ENCODE measurements around the gene NKX3-2.

The NKX3-2 gene

DNA sequence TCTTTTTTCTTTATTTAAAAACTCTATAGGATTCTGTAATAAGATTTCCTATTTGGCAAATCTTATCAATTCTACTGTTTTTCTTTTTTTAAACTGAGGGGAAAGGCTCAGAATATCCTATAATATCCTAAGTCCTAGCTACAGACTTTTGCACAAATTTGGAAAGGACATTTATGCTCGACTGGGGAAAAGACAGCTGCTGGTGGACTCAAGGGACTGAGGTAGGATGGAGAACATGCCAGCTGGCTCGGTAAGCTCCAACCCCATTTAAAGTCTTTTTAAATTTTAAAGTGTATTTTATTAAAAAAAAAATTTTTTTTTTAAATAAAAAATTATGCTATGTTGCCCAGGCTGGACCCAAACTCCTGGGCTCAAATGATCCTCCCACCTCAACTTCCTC, 46.5 kb upstream of the NKX3-2 start (continued):
- TF ChIP-seq, protein P1, sequence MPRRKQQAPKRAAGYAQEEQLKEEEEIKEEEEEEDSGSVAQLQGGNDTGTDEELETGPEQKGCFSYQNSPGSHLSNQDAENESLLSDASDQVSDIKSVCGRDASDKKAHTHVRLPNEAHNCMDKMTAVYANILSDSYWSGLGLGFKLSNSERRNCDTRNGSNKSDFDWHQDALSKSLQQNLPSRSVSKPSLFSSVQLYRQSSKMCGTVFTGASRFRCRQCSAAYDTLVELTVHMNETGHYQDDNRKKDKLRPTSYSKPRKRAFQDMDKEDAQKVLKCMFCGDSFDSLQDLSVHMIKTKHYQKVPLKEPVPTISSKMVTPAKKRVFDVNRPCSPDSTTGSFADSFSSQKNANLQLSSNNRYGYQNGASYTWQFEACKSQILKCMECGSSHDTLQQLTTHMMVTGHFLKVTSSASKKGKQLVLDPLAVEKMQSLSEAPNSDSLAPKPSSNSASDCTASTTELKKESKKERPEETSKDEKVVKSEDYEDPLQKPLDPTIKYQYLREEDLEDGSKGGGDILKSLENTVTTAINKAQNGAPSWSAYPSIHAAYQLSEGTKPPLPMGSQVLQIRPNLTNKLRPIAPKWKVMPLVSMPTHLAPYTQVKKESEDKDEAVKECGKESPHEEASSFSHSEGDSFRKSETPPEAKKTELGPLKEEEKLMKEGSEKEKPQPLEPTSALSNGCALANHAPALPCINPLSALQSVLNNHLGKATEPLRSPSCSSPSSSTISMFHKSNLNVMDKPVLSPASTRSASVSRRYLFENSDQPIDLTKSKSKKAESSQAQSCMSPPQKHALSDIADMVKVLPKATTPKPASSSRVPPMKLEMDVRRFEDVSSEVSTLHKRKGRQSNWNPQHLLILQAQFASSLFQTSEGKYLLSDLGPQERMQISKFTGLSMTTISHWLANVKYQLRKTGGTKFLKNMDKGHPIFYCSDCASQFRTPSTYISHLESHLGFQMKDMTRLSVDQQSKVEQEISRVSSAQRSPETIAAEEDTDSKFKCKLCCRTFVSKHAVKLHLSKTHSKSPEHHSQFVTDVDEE (CRISPR knock-in tag; IDR thresholded peaks at IDR 0.05) = no peak
- TF ChIP-seq GLIS3 (CRISPR knock-in tag; IDR thresholded peaks at IDR 0.05) = no peak
- TF ChIP-seq RARB (CRISPR knock-in tag; IDR thresholded peaks at IDR 0.05) = no peak
- no peak for TF ChIP-seq CSDC2 (CRISPR knock-in tag; IDR thresholded peaks at IDR 0.05)

DNA sequence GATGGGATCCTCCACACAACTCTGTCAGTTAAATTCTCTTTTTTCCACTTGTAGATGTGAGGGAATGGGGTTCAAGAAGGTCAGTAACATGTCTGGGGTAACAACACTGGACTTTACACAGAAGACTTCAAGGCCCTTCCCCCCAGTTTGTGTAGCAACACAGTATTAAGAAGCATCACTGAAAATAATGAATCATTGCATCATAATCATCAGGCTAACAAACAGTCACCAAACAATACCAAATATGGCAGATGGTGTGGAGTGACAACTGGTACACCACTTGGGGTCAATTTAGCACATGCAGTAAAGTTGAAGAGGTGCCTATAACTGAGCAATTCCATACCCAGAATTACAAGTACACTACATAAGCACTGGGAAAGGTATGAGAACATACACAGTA, 44.6 kb upstream of the NKX3-2 start:
- TF ChIP-seq CSDC2 (CRISPR knock-in tag; IDR thresholded peaks at IDR 0.05) (no peak), BACH2 (CRISPR knock-in tag; IDR thresholded peaks at IDR 0.05; ENCODE audit: borderline replicate concordance) (no peak), ZNF565 (CRISPR knock-in tag; conservative IDR thresholded peaks at IDR 0.05; ENCODE audit: low read depth) (no peak), ESRRG (CRISPR knock-in tag; IDR thresholded peaks at IDR 0.05) (no peak), ZNF70 (CRISPR knock-in tag; IDR thresholded peaks at IDR 0.05) (no peak), ZNF8 (CRISPR knock-in tag; IDR thresholded peaks at IDR 0.05) (no peak), ZFP3 (CRISPR knock-in tag; IDR thresholded peaks at IDR 0.05) (no peak), TCF4 (CRISPR knock-in tag; IDR thresholded peaks at IDR 0.05; ENCODE audit: borderline replicate concordance) (no peak), GLIS3 (CRISPR knock-in tag; IDR thresholded peaks at IDR 0.05) (no peak), RARB (CRISPR knock-in tag; IDR thresholded peaks at IDR 0.05) (no peak), PPARA (CRISPR knock-in tag; IDR thresholded peaks at IDR 0.05; ENCODE audit: borderline replicate concordance) (no peak), SNAI2 (CRISPR knock-in tag; IDR thresholded peaks at IDR 0.05) (no peak)
- TF ChIP-seq, protein P2, sequence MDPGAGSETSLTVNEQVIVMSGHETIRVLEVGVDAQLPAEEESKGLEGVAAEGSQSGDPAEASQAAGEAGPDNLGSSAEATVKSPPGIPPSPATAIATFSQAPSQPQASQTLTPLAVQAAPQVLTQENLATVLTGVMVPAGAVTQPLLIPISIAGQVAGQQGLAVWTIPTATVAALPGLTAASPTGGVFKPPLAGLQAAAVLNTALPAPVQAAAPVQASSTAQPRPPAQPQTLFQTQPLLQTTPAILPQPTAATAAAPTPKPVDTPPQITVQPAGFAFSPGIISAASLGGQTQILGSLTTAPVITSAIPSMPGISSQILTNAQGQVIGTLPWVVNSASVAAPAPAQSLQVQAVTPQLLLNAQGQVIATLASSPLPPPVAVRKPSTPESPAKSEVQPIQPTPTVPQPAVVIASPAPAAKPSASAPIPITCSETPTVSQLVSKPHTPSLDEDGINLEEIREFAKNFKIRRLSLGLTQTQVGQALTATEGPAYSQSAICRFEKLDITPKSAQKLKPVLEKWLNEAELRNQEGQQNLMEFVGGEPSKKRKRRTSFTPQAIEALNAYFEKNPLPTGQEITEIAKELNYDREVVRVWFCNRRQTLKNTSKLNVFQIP (CRISPR knock-in tag; IDR thresholded peaks at IDR 0.05; ENCODE audit: borderline replicate concordance, low read depth) = no peak
- TF ChIP-seq, protein P3, sequence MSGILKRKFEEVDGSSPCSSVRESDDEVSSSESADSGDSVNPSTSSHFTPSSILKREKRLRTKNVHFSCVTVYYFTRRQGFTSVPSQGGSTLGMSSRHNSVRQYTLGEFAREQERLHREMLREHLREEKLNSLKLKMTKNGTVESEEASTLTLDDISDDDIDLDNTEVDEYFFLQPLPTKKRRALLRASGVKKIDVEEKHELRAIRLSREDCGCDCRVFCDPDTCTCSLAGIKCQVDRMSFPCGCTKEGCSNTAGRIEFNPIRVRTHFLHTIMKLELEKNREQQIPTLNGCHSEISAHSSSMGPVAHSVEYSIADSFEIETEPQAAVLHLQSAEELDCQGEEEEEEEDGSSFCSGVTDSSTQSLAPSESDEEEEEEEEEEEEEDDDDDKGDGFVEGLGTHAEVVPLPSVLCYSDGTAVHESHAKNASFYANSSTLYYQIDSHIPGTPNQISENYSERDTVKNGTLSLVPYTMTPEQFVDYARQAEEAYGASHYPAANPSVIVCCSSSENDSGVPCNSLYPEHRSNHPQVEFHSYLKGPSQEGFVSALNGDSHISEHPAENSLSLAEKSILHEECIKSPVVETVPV (CRISPR knock-in tag; IDR thresholded peaks at IDR 0.05) = no peak

DNA sequence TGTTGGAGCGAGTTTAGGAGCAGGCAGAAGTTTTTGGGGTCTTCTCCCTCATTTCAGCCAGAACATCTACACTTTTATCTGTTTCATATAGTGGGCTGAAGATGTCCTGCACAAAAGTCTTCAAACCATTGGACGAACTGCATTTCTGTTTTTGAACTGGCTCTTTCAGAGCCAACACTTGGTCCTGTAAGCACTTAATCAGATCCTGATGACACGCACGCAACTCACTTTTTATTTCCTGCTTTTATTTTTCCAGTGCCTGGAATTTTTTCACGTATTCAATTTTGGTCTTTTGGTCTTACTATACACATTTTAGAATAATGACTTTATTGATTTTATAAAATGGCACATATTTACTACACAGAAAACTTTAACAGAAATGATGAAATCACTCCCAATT, 40.2 kb upstream of the NKX3-2 start:
- no peak for ATAC-seq
- no peak for TF ChIP-seq TCF4 (CRISPR knock-in tag; IDR thresholded peaks at IDR 0.05; ENCODE audit: borderline replicate concordance)
- no peak for TF ChIP-seq ISL1 (CRISPR knock-in tag; IDR thresholded peaks at IDR 0.05)
- TF ChIP-seq, protein P4, sequence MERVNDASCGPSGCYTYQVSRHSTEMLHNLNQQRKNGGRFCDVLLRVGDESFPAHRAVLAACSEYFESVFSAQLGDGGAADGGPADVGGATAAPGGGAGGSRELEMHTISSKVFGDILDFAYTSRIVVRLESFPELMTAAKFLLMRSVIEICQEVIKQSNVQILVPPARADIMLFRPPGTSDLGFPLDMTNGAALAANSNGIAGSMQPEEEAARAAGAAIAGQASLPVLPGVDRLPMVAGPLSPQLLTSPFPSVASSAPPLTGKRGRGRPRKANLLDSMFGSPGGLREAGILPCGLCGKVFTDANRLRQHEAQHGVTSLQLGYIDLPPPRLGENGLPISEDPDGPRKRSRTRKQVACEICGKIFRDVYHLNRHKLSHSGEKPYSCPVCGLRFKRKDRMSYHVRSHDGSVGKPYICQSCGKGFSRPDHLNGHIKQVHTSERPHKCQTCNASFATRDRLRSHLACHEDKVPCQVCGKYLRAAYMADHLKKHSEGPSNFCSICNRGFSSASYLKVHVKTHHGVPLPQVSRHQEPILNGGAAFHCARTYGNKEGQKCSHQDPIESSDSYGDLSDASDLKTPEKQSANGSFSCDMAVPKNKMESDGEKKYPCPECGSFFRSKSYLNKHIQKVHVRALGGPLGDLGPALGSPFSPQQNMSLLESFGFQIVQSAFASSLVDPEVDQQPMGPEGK (CRISPR knock-in tag; IDR thresholded peaks at IDR 0.05; ENCODE audit: borderline replicate concordance) = no peak
- TF ChIP-seq, protein P3 (CRISPR knock-in tag; IDR thresholded peaks at IDR 0.05) = no peak
- TF ChIP-seq, protein P2 (CRISPR knock-in tag; IDR thresholded peaks at IDR 0.05; ENCODE audit: borderline replicate concordance, low read depth) = no peak
- TF ChIP-seq ZFP30 (CRISPR knock-in tag; IDR thresholded peaks at IDR 0.05) = no peak
- TF ChIP-seq PPARA (CRISPR knock-in tag; IDR thresholded peaks at IDR 0.05; ENCODE audit: borderline replicate concordance) = no peak
- no peak for TF ChIP-seq CSDC2 (CRISPR knock-in tag; IDR thresholded peaks at IDR 0.05)

More for the DNA sequence above, 44.6 kb upstream of the NKX3-2 start:
- ATAC-seq = no peak
